Sigmoid colon (tissue), 7 donors: ENCODE data around the gene SLC5A4. TPM values are rescaled to one million over a fixed set of nuclear protein-coding genes. Genes with fewer than 3 reads are reported as not detected.

Experiments
- DNase-seq: peaks from one replicate; pipeline ENCODE4 v3.0.0-alpha.2; 2019
- H3K27ac ChIP-seq, 4 donors: fragments of 200-600 bp; sonication (generic); one replicate each; pipeline ENCODE4 v1.5.1; 2016 to 2019; ENCODE audit warnings: mild to moderate bottlenecking in 1 of 4
- H3K27me3 ChIP-seq, 3 donors: fragments of 200-600 bp; sonication (generic); one replicate each; pipeline ENCODE4 v1.5.1; 2019; ENCODE audit warnings: mild to moderate bottlenecking in 1 of 3
- H3K36me3 ChIP-seq, 4 donors: fragments of 200-600 bp; sonication (generic); one replicate each; pipeline ENCODE4 v1.5.1; 2016 to 2019
- H3K4me1 ChIP-seq, 4 donors: fragments of 200-600 bp; sonication (generic); one replicate each; pipeline ENCODE4 v1.5.1; 2017 to 2019
- H3K4me3 ChIP-seq, 4 donors: fragments of 200-600 bp; sonication (generic); one replicate each; pipeline ENCODE4 v1.5.1; 2017 to 2019; ENCODE audit warnings: mild to moderate bottlenecking in 2 of 4, moderate library complexity in 1 of 4
- H3K9me3 ChIP-seq, 4 donors: fragments of 200-600 bp in 3 of 4; sonication (generic) in 3 of 4; one replicate each; pipeline versions ENCODE4 v1.5.1 to v1.6.1; 2013 to 2019
- CTCF ChIP-seq, 4 experiments: fragments of 450-650 bp in 3 of 4; fragments of 200-600 bp in 1 of 4; IDR thresholded peaks; one replicate each; pipeline ENCODE4 v1.5.1; 2016 to 2019; ENCODE audit warnings: antibody characterized with exemption in 4 of 4, mild to moderate bottlenecking in 3 of 4, moderate library complexity in 2 of 4
- EP300 ChIP-seq, 4 donors: sonication (generic); formaldehyde crosslinking; IDR thresholded peaks; one replicate each; pipeline ENCODE4 v1.6.1; 2017; ENCODE audit warnings: antibody characterized with exemption in 4 of 4
- POLR2A ChIP-seq, 2 donors: fragments of 450-650 bp; IDR thresholded peaks; one replicate each; pipeline ENCODE4 v1.6.1; 2016; ENCODE audit warnings: antibody characterized with exemption in 2 of 2, mild to moderate bottlenecking in 2 of 2, moderate library complexity in 2 of 2
- POLR2AphosphoS5 ChIP-seq, 4 donors: sonication (generic); formaldehyde crosslinking; IDR thresholded peaks; one replicate each; pipeline ENCODE4 v1.6.1; 2017; ENCODE audit warnings: antibody characterized with exemption in 4 of 4
- WGBS, 2 donors: extraction: QIAGEN DNeasy Blood & Tissue Kit; methylation state at CpG; one replicate each; pipeline ENCODE4 v1.1.7; 2013; 5-methylcytosine and 5-hydroxymethylcytosine counted together
- intact Hi-C: fragments of 100-400 bp; cut with DNase I; formaldehyde crosslinking; loops from one replicate; pipeline ENCODE4 v1.15.1; 2023
- polyA plus RNA-seq, 3 donors: library from polyadenylated mRNA; stranded (reverse); fragments of 200-250 nt; gene quantifications; one replicate each; pipeline ENCODE4 v1.2.3, GENCODE V29; 2013
- small RNA-seq, 3 donors: library from RNA; depleted of rRNA; stranded (forward); fragments of <200 nt; gene quantifications; one replicate each; pipeline ENCODE3, GENCODE V24; 2016
- total RNA-seq, 4 donors: library from RNA; depleted of rRNA; stranded (reverse); fragments of >200 nt; gene quantifications; one replicate each; pipeline ENCODE4 v1.1.0, GENCODE V29; 2016
- donor health status: healthy with polysubstance abuse.
- donor health status: Bipolar disorder and iron deficiency.
- donor health status: healthy.

Gene SLC5A4
- total and polyA plus RNA-seq, 7 donors, result 0.16 to 1.1 (median 0.36) TPM; not detected in 4

DNA sequence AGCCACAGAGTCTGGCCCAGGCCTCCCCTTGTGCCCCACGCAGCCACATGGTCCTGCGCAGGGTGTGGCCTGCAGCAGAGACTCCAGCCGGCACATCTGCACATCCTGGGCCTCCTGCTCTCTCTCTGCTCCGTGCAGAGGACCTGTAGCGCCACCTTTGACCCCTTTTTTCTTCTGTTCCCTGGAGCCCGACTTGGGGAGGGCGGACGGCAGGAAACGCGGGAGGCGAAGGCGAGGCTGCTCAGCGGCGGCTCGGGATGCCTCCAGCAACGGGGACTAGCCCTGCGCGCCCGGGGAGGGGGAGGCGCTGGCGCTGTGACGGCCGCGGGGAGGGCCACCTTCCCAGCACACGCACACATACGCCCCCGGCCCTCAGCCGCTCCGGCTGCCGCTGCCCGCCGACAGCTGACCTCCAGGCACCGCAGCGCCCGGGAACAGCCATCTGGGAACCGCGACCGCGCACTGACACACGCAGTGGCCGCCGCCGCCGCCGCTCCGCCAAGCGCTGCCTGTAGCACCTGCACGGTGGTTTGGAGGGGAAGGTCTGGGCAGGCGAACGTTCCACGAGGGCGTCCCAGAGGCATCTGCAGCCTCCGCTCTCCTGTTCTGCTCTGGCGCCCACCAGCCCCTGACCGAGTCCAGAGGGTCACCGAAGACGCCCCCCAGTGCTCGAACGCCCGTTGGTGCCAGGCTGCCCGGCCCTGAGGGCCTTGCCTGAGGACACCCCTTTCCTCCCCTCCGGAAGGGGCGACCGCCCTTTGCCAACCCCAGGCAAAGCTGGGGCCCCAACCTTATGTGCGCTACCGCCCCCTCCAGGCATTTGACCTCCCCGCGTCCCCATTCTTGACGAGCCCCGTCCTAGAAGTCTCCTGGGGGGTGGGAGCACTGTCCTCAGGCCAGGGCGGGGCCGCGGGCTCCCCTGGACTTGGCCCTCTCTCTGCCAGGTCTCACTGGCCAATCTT, 79.2 kb downstream of the SLC5A4 start:
- WGBS, 2 donors, result 5% methylated on average over 73 of the region's 73 CpGs
- Histone ChIP-seq H3K9me3 (no peaks in the 10 kb centered on the region), H3K27ac (no peak overlapping the region), H3K4me3 (no peak overlapping the region), H3K27me3 (peaks cover 10 to 39% (median 19%) of the 10 kb centered on the region in 3 donors), H3K36me3 (no peaks in the 10 kb centered on the region), H3K4me1 (peaks cover 0 to 5% (median 0%) of the 10 kb centered on the region in 4 donors)
- intact Hi-C loops, result no loop called here
- TF ChIP-seq POLR2A (IDR thresholded peaks at IDR 0.05), result no peak
- TF ChIP-seq POLR2AphosphoS5 (IDR thresholded peaks at IDR 0.05), result no peak
- no peak for TF ChIP-seq CTCF (IDR thresholded peaks at IDR 0.05)
- no peak for TF ChIP-seq EP300 (IDR thresholded peaks at IDR 0.05)
- no peak for DNase-seq

DNA sequence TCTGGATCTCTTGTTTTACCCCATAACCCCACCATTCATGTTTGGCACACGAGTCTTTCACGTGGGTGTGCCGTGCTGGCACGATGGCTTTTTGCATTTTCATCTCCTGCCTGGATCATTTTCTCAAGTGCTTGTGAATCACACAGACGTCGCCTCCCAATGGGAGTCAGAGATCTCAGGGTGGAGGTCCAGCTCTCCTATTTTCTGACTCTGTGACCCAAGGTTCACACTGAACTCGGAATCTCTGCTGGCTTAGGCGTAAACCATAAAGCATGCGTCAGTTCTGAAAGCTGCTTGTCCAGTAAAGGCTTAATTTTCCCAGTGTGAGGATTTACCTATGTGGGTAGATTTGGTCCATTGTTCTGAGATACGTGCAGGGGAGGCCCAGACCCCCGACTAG, 80.0 kb downstream of the SLC5A4 start:
- no peak for DNase-seq
- Histone ChIP-seq H3K36me3 (no peaks in the 10 kb centered on the region), H3K27me3 (peaks cover 10 to 39% (median 19%) of the 10 kb centered on the region in 3 donors), H3K9me3 (no peaks in the 10 kb centered on the region), H3K4me1 (peaks cover 0 to 5% (median 0%) of the 10 kb centered on the region in 4 donors), H3K27ac (no peak overlapping the region), H3K4me3 (no peak overlapping the region)
- WGBS, 2 donors, result 73 to 86% methylated on average over 11 of the region's 11 CpGs
- intact Hi-C loops, result no loop called here
- TF ChIP-seq CTCF (IDR thresholded peaks at IDR 0.05) (no peak), EP300 (IDR thresholded peaks at IDR 0.05) (no peak), POLR2AphosphoS5 (IDR thresholded peaks at IDR 0.05) (no peak), POLR2A (IDR thresholded peaks at IDR 0.05) (no peak)

Small RNAs within 50 kb of the gene (small RNA-seq; reads per million reads assigned to genes)
- gene RF02171, result 0 reads per million in 3 donors

Other genes with a start within 250 kb of the SLC5A4 start
- gene SLC5A1, start 212.1 kb downstream of the SLC5A4 start, total RNA-seq, result not detected
- 10 to 100 TPM in 1 of 3 donors, 1 to 10 TPM in 2; 2.4 to 28.8 (median 2.8) TPM for gene SLC5A1, start 212.1 kb downstream of the SLC5A4 start, polyA plus RNA-seq
- not detected for gene C22orf42, start 96.0 kb downstream of the SLC5A4 start, total RNA-seq
- not detected for gene C22orf42, start 96.0 kb downstream of the SLC5A4 start, polyA plus RNA-seq
- gene RFPL2, start 50.3 kb downstream of the SLC5A4 start, total RNA-seq, result not detected
- not detected for gene RFPL2, start 50.3 kb downstream of the SLC5A4 start, polyA plus RNA-seq
- gene RFPL3, start 102.5 kb upstream of the SLC5A4 start, total RNA-seq, result not detected
- not detected for gene RFPL3, start 102.5 kb upstream of the SLC5A4 start, polyA plus RNA-seq
- 10 to 100 TPM; 46.8 to 66.4 (median 61.8) TPM for gene RTCB, start 156.9 kb upstream of the SLC5A4 start, total RNA-seq
- gene RTCB, start 156.9 kb upstream of the SLC5A4 start, polyA plus RNA-seq, result 100 to 1,000 TPM in 1 of 3 donors, 10 to 100 TPM in 2; 78.7 to 149 (median 94.0) TPM
- not detected for gene BPIFC, start 209.1 kb upstream of the SLC5A4 start, total RNA-seq
- not detected for gene BPIFC, start 209.1 kb upstream of the SLC5A4 start, polyA plus RNA-seq
- gene FBXO7, start 219.5 kb upstream of the SLC5A4 start, total RNA-seq, result 10 to 100 TPM; 69.0 to 83.6 (median 81.9) TPM
- gene FBXO7, start 219.5 kb upstream of the SLC5A4 start, polyA plus RNA-seq, result 10 to 100 TPM; 60.6 to 79.8 (median 73.9) TPM